ENCODE measurements around the gene IER2. TPM values are rescaled to one million over a fixed set of nuclear protein-coding genes. Genes with fewer than 3 reads are reported as not detected.

The IER2 gene
- total and polyA plus RNA-seq, 9 of the 15 experiments (the other 6 are each of a cell fraction or from before 2014, with no cell fraction given), result 4.5 to 205 (median 23.7) TPM

- TF ChIP-seq CTCF (IDR thresholded peaks at IDR 0.05 in 2 of 3, conservative IDR thresholded peaks at IDR 0.05 in 1 of 3; ENCODE audit: insufficient read depth in 2 of 3, low read depth in 1 of 3, low read length in 3 of 3) (no peak), UBTF (IDR thresholded peaks at IDR 0.05; ENCODE audit: borderline replicate concordance in 1 of 2, low read depth in 2 of 2, low read length in 2 of 2) (0 out of 4 replicates have a peak, but pooled peaks of 1 of the 2 experiments have one; percentile 37), ETV1 (tag; conservative IDR thresholded peaks at IDR 0.05; ENCODE audit: low read depth) (no peak), GABPB2 (CRISPR knock-in tag; conservative IDR thresholded peaks at IDR 0.05) (no peak), RBM15 (IDR thresholded peaks at IDR 0.05; ENCODE audit: insufficient read depth, low read length) (no peak), ATF7 (IDR thresholded peaks at IDR 0.05) (no peak), ZNF253 (CRISPR knock-in tag; conservative IDR thresholded peaks at IDR 0.05) (no peak), DACH1 (IDR thresholded peaks at IDR 0.05; ENCODE audit: partially characterized antibody) (no peak), ZBTB7A (IDR thresholded peaks at IDR 0.05; ENCODE audit: borderline replicate concordance, control insufficient read depth, low read depth, low read length) (peak; percentile 84; the same call in 1 of the 2 replicates), TOE1 (IDR thresholded peaks at IDR 0.05; ENCODE audit: borderline replicate concordance) (peak; percentile 51; the same call in 1 of the 2 replicates), TOE1 (CRISPR knock-in tag; IDR thresholded peaks at IDR 0.05; ENCODE audit: borderline replicate concordance, low read depth) (no peak), NCOA1 (IDR thresholded peaks at IDR 0.05; ENCODE audit: low read depth) (no peak), GTF2F1 (IDR thresholded peaks at IDR 0.05; ENCODE audit: low read depth, low read length) (no peak), SPI1 (IDR thresholded peaks at IDR 0.05; ENCODE audit: borderline replicate concordance, low read depth, low read length) (no peak; the same call in 1 of the 2 replicates), CXXC5 (CRISPR knock-in tag; IDR thresholded peaks at IDR 0.05) (peak; percentile 31; the same call in 1 of the 2 replicates), FOXK2 (conservative IDR thresholded peaks at IDR 0.05 in 1 of 2, IDR thresholded peaks at IDR 0.05 in 1 of 2; ENCODE audit: low read depth in 2 of 2) (no peak), ZBTB1 (CRISPR knock-in tag; IDR thresholded peaks at IDR 0.05; ENCODE audit: borderline replicate concordance, low read depth) (no peak), TAF1 (IDR thresholded peaks at IDR 0.05; ENCODE audit: control insufficient read depth, extremely low read depth, insufficient read depth, low read length, severe bottlenecking) (peak; percentile 51), PRPF4 (IDR thresholded peaks at IDR 0.05; ENCODE audit: insufficient read depth, low read depth, low read length, poor library complexity, severe bottlenecking) (no peak), CTBP1 (IDR thresholded peaks at IDR 0.05; ENCODE audit: borderline replicate concordance) (no peak), HDAC3 (IDR thresholded peaks at IDR 0.05; ENCODE audit: borderline replicate concordance, partially characterized antibody) (no peak), KDM1A (IDR thresholded peaks at IDR 0.05) (peak in 1 of 2 experiments; percentile 92; a peak in 2 of 4 replicates)
These were observed 31.6 kb upstream of the IER2 start (continued) for GRCh38 chr19:13118424-13119193.
